ENCODE measurements around the gene C19orf25.

Gene C19orf25

GRCh38 chr19:1450735-1451731, 28.0 kb downstream of the C19orf25 start:
- no peak overlapping the region for H3K4me3 ChIP-seq (ENCODE audit: low read length)
- TF ChIP-seq ZNF274 (IDR thresholded peaks at IDR 0.05; ENCODE audit: low read depth, low read length): no peak

GRCh38 chr19:1449467-1450442, 29.3 kb downstream of the C19orf25 start, which contains the start of gene APC2:
APC2 (plus strand) TSS chr19:1450121; CDS start chr19:1453002, 2,881 bp downstream.
- no peak for TF ChIP-seq ZNF274 (IDR thresholded peaks at IDR 0.05; ENCODE audit: low read depth, low read length)
- H3K4me3 ChIP-seq (ENCODE audit: low read length): no peak within 1 kb of the TSS

GRCh38 chr19:1447944-1448343, 31.1 kb downstream of the C19orf25 start:
- H3K4me3 ChIP-seq (ENCODE audit: low read length): no peak overlapping the region
- no peak for TF ChIP-seq ZNF274 (IDR thresholded peaks at IDR 0.05; ENCODE audit: low read depth, low read length)

GRCh38 chr19:1447504-1447903, 31.5 kb downstream of the C19orf25 start:
- H3K4me3 ChIP-seq (ENCODE audit: low read length): no peak overlapping the region
- no peak for TF ChIP-seq ZNF274 (IDR thresholded peaks at IDR 0.05; ENCODE audit: low read depth, low read length)

- H3K4me3 ChIP-seq (ENCODE audit: low read length): no peak overlapping the region
- no peak for TF ChIP-seq ZNF274 (IDR thresholded peaks at IDR 0.05; ENCODE audit: low read depth, low read length)
Observed at GRCh38 chr19:1446713-1447481, 32.1 kb downstream of the C19orf25 start.

- no peak for TF ChIP-seq ZNF274 (IDR thresholded peaks at IDR 0.05; ENCODE audit: low read depth, low read length)
- H3K4me3 ChIP-seq (ENCODE audit: low read length): no peak overlapping the region
Observed at GRCh38 chr19:1445932-1446712, 32.9 kb downstream of the C19orf25 start.

- H3K4me3 ChIP-seq (ENCODE audit: low read length): no peak overlapping the region; the same call in 1 of the 2 replicates
- TF ChIP-seq ZNF274 (IDR thresholded peaks at IDR 0.05; ENCODE audit: low read depth, low read length): no peak
Observed at GRCh38 chr19:1445185-1445931, 33.7 kb downstream of the C19orf25 start.

GRCh38 chr19:1441677-1442438, 37.2 kb downstream of the C19orf25 start:
- no peak overlapping the region for H3K4me3 ChIP-seq (ENCODE audit: low read length)
- TF ChIP-seq ZNF274 (IDR thresholded peaks at IDR 0.05; ENCODE audit: low read depth, low read length): no peak

GRCh38 chr19:1441022-1441426, 38.0 kb downstream of the C19orf25 start:
- no peak overlapping the region for H3K4me3 ChIP-seq (ENCODE audit: low read length)
- TF ChIP-seq ZNF274 (IDR thresholded peaks at IDR 0.05; ENCODE audit: low read depth, low read length): no peak

- no peak for TF ChIP-seq ZNF274 (IDR thresholded peaks at IDR 0.05; ENCODE audit: low read depth, low read length)
- no peak overlapping the region for H3K4me3 ChIP-seq (ENCODE audit: low read length)
Observed at GRCh38 chr19:1440418-1440801, 38.6 kb downstream of the C19orf25 start.

GRCh38 chr19:1439525-1440417, 39.2 kb downstream of the C19orf25 start:
- peak overlapping the region; percentile 97 for H3K4me3 ChIP-seq (ENCODE audit: low read length)
